ENCODE data around the gene PCBD2. TPM values are rescaled to one million over a fixed set of nuclear protein-coding genes. Genes with fewer than 3 reads are reported as not detected.
"Not testable (repeated sequence)": the region's sequence is repeated elsewhere in the genome, so short reads cannot be mapped to it uniquely, and the experiment has no call there.

PCBD2 gene
- total RNA-seq, result 10 to 100 TPM; 14.0 to 21.1 (median 15.9) TPM
- long read RNA-seq, donor 1, transcript PCBD2-201 (4 exons, 1,223 nt), result major isoform, 6 of 7 reads
- long read RNA-seq, donor 1, partial matches to known transcripts, result 0 of 7 reads
- long read RNA-seq, donor 1, other reads (novel, unspliced or antisense), result 1 of 7 reads
- long read RNA-seq, donor 2, partial matches to known transcripts, result 0 of 8 reads
- long read RNA-seq, donor 2, other reads (novel, unspliced or antisense), result 4 of 8 reads

DNA sequence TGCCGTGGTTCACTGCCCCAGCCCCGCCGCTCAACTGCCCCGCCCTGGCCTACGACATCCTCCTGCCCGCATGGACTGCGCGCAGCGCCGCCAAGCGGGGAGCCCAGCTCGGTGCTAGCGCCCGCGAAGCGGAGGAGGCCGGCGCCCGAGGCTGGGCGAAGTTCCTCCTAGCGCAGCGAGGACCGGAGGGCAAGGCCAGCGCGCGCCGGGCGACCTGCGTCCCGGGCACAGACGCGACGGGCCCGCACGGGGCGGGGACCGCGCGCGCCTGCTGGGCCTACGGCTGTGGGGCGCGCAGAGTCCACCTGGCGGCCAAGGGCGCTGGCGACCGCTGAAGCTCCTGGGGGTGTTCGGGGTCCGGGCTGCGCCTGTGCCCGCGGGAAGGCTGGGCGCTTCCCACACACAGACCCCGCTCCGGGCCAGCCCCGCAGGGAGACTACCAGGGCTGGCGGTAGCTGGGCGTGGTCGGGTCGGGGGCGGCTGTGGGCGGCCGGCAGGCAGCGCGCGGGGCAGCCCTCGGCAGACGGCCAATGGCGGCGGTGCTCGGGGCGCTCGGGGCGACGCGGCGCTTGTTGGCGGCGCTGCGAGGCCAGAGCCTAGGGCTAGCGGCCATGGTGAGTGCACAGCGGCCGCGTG lies at the start of gene PCBD2:
Gene PCBD2 (plus strand): TSS at position 522 of the 636 bp plus-strand sequence. CDS start 9 bp downstream, at position 531.
- Histone ChIP-seq H3K4me1 (ENCODE audit: low read depth) (no peaks in the 10 kb centered on the region), H3K9me3 (no peaks in the 10 kb centered on the region), H3K4me3 (peak within 1 kb of the TSS; percentile 74), H3K36me3 (ENCODE audit: low read depth) (no peaks in the 10 kb centered on the region)
- peak; percentile 94 to 98 (median 96) for DNase-seq
- TF ChIP-seq, protein P1, sequence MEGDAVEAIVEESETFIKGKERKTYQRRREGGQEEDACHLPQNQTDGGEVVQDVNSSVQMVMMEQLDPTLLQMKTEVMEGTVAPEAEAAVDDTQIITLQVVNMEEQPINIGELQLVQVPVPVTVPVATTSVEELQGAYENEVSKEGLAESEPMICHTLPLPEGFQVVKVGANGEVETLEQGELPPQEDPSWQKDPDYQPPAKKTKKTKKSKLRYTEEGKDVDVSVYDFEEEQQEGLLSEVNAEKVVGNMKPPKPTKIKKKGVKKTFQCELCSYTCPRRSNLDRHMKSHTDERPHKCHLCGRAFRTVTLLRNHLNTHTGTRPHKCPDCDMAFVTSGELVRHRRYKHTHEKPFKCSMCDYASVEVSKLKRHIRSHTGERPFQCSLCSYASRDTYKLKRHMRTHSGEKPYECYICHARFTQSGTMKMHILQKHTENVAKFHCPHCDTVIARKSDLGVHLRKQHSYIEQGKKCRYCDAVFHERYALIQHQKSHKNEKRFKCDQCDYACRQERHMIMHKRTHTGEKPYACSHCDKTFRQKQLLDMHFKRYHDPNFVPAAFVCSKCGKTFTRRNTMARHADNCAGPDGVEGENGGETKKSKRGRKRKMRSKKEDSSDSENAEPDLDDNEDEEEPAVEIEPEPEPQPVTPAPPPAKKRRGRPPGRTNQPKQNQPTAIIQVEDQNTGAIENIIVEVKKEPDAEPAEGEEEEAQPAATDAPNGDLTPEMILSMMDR (IDR thresholded peaks at IDR 0.05), result peak; percentile 91
- intact Hi-C loops (cut with DNase I, micrococcal nuclease), result no loop called here
- ATAC-seq, result peak; percentile 94

DNA sequence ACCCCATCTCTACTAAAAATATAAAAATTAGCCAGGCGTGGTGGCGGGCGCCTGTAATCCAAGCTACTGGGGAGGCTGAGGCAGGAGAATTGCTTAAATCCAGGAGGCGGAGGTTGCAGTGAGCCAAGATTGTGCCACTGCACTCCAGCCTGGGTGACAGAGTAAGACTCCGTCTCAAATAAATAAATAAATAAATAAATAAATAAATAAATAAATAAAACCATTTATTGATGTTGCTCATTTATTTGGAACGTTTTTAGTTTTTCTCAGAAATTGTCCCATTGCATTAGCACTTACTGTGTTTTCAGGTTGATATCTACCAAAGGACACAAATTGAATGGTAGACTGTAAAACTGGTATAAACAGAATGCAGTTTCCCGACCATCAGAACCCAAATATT lies 48.5 kb upstream of the PCBD2 start:
- H3K36me3 ChIP-seq (ENCODE audit: low read depth); H3K4me1 ChIP-seq (ENCODE audit: low read depth); H3K9me3 ChIP-seq; DNase-seq; intact Hi-C loops (cut with DNase I, micrococcal nuclease); H3K4me3 ChIP-seq; ATAC-seq: not testable (repeated sequence)

DNA sequence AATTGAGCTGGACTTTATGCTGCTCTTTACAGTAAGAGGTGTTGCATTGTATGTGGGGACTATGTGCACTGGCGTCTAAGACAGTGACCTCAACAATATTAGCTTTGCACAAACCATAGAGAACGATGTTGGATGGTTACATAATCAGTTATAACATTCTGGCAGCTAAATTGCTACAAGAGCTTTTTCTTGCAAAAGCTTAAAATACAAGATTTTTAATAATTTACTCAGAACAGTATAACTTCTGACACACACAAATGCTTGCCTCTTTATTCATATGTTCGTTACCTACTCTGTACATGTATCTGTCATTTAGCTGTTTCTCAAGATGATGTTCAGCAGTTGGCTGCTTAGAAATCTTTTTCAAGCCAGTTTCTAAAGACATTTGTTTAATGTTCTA lies 47.5 kb upstream of the PCBD2 start:
- DNase-seq (no peak), ATAC-seq (no peak)
- no peak overlapping the region for H3K4me3 ChIP-seq
- H3K9me3 ChIP-seq, result no peaks in the 10 kb centered on the region
- H3K4me1 ChIP-seq (ENCODE audit: low read depth), result peaks cover 5% of the 10 kb centered on the region
- intact Hi-C loops (cut with DNase I, micrococcal nuclease), result no loop called here
- TF ChIP-seq, protein P1 (IDR thresholded peaks at IDR 0.05), result no peak
- H3K36me3 ChIP-seq (ENCODE audit: low read depth), result no peaks in the 10 kb centered on the region

DNA sequence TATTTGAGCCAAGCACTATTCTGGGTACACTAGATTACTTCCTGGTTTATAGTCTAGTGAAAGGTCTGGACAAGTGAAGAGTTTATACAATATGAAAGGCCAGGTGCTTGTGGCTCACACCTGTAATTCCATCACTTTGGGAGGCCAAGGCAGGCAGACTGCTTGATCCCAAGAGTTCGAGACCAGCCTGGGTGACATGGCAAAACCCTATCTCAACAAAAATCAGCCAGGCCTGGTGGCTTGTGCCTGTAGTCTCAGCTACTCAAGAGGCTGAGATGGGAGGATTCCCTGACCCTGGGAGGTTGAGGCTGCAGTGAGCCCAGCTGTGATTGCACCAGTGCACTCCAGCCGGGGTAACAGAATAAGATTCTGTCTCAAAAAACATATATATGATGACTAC lies 40.2 kb upstream of the PCBD2 start:
- H3K36me3 ChIP-seq (ENCODE audit: low read depth), result no peaks in the 10 kb centered on the region
- no peaks in the 10 kb centered on the region for H3K9me3 ChIP-seq
- peak; percentile 35 for ATAC-seq
- TF ChIP-seq, protein P1 (IDR thresholded peaks at IDR 0.05), result no peak
- intact Hi-C loops (cut with DNase I, micrococcal nuclease), result no loop called here
- H3K4me3 ChIP-seq, result no peak overlapping the region
- no peak for DNase-seq
- H3K4me1 ChIP-seq (ENCODE audit: low read depth), result no peaks in the 10 kb centered on the region

DNA sequence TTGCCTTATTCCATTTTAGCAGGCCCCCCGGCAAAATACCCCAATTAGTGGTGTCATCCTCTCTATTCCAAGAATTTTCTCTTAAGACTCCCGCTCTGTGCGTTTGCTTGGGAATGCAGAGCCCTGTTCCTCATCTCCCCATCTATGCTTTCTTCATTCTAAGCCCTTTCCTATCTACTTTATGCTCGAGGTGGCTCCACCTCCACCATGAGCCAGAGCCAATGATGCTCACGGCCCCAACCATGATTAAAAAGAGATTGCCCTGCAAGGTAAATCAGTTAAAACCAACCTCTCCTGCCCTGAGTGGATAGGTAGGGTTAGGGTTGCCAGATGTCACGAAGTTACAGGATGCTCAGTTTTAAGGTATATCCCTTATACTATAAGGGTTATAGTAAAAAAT lies 31.4 kb upstream of the PCBD2 start:
- Histone ChIP-seq H3K4me3 (no peak overlapping the region), H3K9me3 (no peaks in the 10 kb centered on the region), H3K36me3 (ENCODE audit: low read depth) (no peaks in the 10 kb centered on the region), H3K4me1 (ENCODE audit: low read depth) (peaks cover 10% of the 10 kb centered on the region)
- TF ChIP-seq, protein P1 (IDR thresholded peaks at IDR 0.05), result no peak
- ATAC-seq (no peak), DNase-seq (no peak)
- intact Hi-C loops (cut with DNase I, micrococcal nuclease), result no loop called here

DNA sequence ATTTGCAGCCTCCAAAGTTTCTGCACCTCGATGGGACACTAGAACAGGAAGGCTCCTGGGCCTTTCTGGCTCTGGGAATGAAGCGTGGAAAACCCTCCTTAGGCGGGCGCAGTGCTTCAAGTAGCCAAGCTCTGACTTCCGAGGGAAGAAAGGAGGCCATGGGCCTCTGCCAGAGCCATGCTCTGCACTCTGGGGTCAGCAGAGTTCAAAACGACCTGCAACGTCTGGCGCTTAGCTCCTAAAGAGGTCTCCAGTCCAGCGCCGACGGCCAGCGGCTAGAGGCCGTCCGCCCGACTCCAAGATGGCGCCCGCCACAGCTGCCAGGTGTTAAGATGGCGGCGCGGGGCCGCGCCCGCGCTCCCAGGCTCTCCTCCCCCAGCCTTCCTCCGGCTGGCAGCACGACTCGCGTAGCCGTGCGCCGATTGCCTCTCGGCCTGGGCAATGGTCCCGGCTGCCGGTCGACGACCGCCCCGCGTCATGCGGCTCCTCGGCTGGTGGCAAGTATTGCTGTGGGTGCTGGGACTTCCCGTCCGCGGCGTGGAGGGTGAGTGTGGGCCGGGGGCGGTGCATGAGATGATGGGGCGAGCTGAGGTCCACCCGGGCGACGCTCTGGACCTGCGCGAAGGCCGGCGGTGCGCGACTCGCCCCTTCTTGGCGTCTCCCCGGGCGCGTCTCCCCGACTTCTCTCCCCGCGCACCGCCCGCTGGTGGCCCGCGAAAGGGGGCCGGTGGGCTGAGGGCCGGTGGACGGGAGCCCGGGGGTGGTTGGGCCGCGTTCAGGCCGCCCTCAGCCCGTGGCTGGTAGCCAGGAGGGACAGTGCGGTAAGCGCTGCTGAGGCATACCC lies 30.7 kb upstream of the PCBD2 start, which contains the start of gene TXNDC15:
Gene TXNDC15 (plus strand): TSS at position 385 of the 844 bp plus-strand sequence. CDS start 57 bp downstream, at position 442.
- TF ChIP-seq, protein P1 (IDR thresholded peaks at IDR 0.05), result no peak
- intact Hi-C loops (cut with DNase I, micrococcal nuclease), result no loop called here
- peak; percentile 98 for ATAC-seq
- peak within 1 kb of the TSS; percentile 94 for H3K4me3 ChIP-seq
- H3K4me1 ChIP-seq (ENCODE audit: low read depth), result peaks cover 13% of the 10 kb centered on the region
- no peaks in the 10 kb centered on the region for H3K9me3 ChIP-seq
- no peaks in the 10 kb centered on the region for H3K36me3 ChIP-seq (ENCODE audit: low read depth)
- peak; percentile 90 to 92 (median 91) for DNase-seq

All from mucosa of descending colon (tissue), 3 donors.